Trophoblast cell (in vitro differentiated cells and primary cell): Measurements from ENCODE around the gene TRIP10.
A peak's percentile ranks its signal among the peaks of the same experiment; 100 is the strongest.

Experiments
- DNase-seq, 2 donors: peaks; one replicate each; pipeline ENCODE4 v3.0.0-alpha.2; 2016
- H2AFZ ChIP-seq: 2 replicates; pipeline ENCODE4 v1.6.1; 2013; ENCODE audit warnings: low read length, moderate library complexity, mild to moderate bottlenecking; ENCODE audit not compliant: insufficient read depth, poor library complexity
- H2AK5ac ChIP-seq: 2 replicates; pipeline ENCODE4 v1.6.1; 2013; ENCODE audit warnings: mild to moderate bottlenecking, low read length
- H2BK120ac ChIP-seq: 2 replicates; pipeline ENCODE4 v1.6.1; 2013; ENCODE audit warnings: low read length, mild to moderate bottlenecking, moderate library complexity; ENCODE audit not compliant: insufficient read depth, poor library complexity
- H2BK12ac ChIP-seq: 2 replicates; pipeline ENCODE4 v1.6.1; 2013; ENCODE audit warnings: mild to moderate bottlenecking, low read length, moderate library complexity
- H2BK5ac ChIP-seq: 2 replicates; pipeline ENCODE4 v1.6.1; 2013; ENCODE audit warnings: low read length, low read depth, moderate library complexity, mild to moderate bottlenecking; ENCODE audit not compliant: poor library complexity
- H3K14ac ChIP-seq: 2 replicates; pipeline ENCODE4 v1.6.1; 2013; ENCODE audit warnings: mild to moderate bottlenecking, low read length
- H3K18ac ChIP-seq: 2 replicates; pipeline ENCODE4 v1.6.1; 2013; ENCODE audit warnings: mild to moderate bottlenecking, low read length
- H3K23ac ChIP-seq: 2 replicates; pipeline ENCODE4 v1.6.1; 2013; ENCODE audit warnings: low read length
- H3K27ac ChIP-seq: 2 replicates; pipeline ENCODE4 v1.5.1; 2013; ENCODE audit warnings: low read depth, mild to moderate bottlenecking, inconsistent platforms, low read length, moderate library complexity
- H3K27me3 ChIP-seq: 2 replicates; pipeline ENCODE4 v1.6.1; 2013; ENCODE audit warnings: inconsistent platforms, mild to moderate bottlenecking, low read length, moderate library complexity; ENCODE audit not compliant: insufficient read depth
- H3K36me3 ChIP-seq, 2 experiments: 1 replicate in 1 of 2; 2 replicates in 1 of 2; pipeline ENCODE4 v1.6.1; 2013; ENCODE audit warnings: low read length in 2 of 2, mild to moderate bottlenecking in 2 of 2, moderate library complexity in 1 of 2; ENCODE audit not compliant: insufficient read depth in 2 of 2, control insufficient read depth in 1 of 2
- H3K4ac ChIP-seq: 2 replicates; pipeline ENCODE4 v1.6.1; 2013; ENCODE audit warnings: low read depth, mild to moderate bottlenecking, low read length, moderate library complexity
- H3K4me1 ChIP-seq, 2 experiments: 1 replicate in 1 of 2; 2 replicates in 1 of 2; pipeline ENCODE4 v1.6.1; 2013; ENCODE audit warnings: low read length in 2 of 2, mild to moderate bottlenecking in 2 of 2, moderate library complexity in 1 of 2; ENCODE audit not compliant: insufficient read depth in 2 of 2, control insufficient read depth in 1 of 2
- H3K4me2 ChIP-seq: 2 replicates; pipeline ENCODE4 v1.6.1; 2013; ENCODE audit warnings: inconsistent platforms, mild to moderate bottlenecking, low read length, moderate library complexity
- H3K4me3 ChIP-seq: 2 replicates; pipeline ENCODE4 v1.5.1; 2013; ENCODE audit warnings: mild to moderate bottlenecking, low read depth, low read length, inconsistent platforms
- H3K79me1 ChIP-seq: one replicate; pipeline ENCODE4 v1.6.1; 2013; ENCODE audit warnings: low read length
- H3K79me2 ChIP-seq: 2 replicates; pipeline ENCODE4 v1.6.1; 2013; ENCODE audit warnings: low read length, mild to moderate bottlenecking; ENCODE audit not compliant: control insufficient read depth, insufficient read depth, poor library complexity
- H3K9ac ChIP-seq: 2 replicates; pipeline ENCODE4 v1.6.1; 2013; ENCODE audit warnings: mild to moderate bottlenecking, low read length
- H3K9me3 ChIP-seq: 2 replicates; pipeline ENCODE4 v1.6.1; 2013; ENCODE audit warnings: low read depth, mild to moderate bottlenecking, control low read depth, inconsistent platforms, low read length; ENCODE audit not compliant: insufficient read depth
- H4K12ac ChIP-seq: 2 replicates; pipeline ENCODE4 v1.6.1; 2013; ENCODE audit warnings: low read depth, mild to moderate bottlenecking, low read length, moderate library complexity
- H4K8ac ChIP-seq: 2 replicates; pipeline ENCODE4 v1.6.1; 2013; ENCODE audit warnings: low read depth, mild to moderate bottlenecking, low read length, moderate library complexity
- H4K91ac ChIP-seq: one replicate; pipeline ENCODE4 v1.6.1; 2013; ENCODE audit warnings: low read depth, mild to moderate bottlenecking, low read length, moderate library complexity
- WGBS: extraction: QIAGEN DNeasy Blood & Tissue Kit; methylation state at CpG from one replicate; pipeline ENCODE4 v1.1.7; 2013; ENCODE audit warnings: missing lambda C conversion rate; ENCODE audit not compliant: insufficient read length, insufficient coverage; ENCODE audit errors: extremely low coverage; 5-methylcytosine and 5-hydroxymethylcytosine counted together

Gene TRIP10

DNA sequence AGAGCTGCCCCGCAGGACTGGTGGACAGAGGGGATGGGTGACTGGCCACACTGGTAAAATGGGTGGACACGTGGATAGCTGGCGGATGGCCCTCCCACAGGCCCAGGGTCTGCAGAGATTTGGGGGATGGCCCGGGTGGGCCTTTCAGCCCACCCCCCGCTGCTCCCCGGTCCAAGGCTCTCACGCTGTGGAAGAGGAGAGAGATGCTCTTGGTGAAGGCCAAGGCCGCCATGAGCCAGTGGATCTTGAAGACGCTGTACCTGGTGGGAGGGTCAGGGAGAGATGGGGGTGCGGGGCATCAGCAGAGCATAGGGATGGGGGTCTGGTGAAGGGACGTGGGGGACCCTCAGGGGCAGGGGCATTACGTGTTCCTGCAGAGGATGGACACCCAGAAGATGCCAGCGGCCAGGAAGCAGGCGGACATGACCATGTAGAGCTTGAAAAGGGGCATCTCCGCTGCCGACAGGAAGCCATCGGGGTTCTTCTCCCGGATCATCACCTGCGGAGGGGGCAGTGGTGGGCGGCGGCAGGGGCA lies 6.6 kb upstream of the TRIP10 start:
- Histone ChIP-seq H3K27ac (no peak overlapping the region), H3K79me2 (peaks cover 2% of the 10 kb centered on the region), H3K27me3 (no peaks in the 10 kb centered on the region), H4K12ac (no peak overlapping the region), H3K36me3 (peaks cover 24 to 31% of the 10 kb centered on the region in 2 experiments), H3K14ac (no peak overlapping the region), H4K91ac (no peak overlapping the region), H3K4me1 (peaks cover 8 to 11% of the 10 kb centered on the region in 2 experiments), H2BK5ac (no peak overlapping the region), H4K8ac (no peak overlapping the region), H3K9ac (no peak overlapping the region), H2AFZ (no peak overlapping the region), H3K79me1 (peaks cover 7% of the 10 kb centered on the region), H3K4ac (no peak overlapping the region), H2BK120ac (no peak overlapping the region), H3K9me3 (peaks cover 3% of the 10 kb centered on the region), H3K4me2 (no peak overlapping the region), H3K23ac (no peak overlapping the region), H2AK5ac (no peak overlapping the region), H2BK12ac (no peak overlapping the region), H3K18ac (no peak overlapping the region), H3K4me3 (peak overlapping the region; percentile 43)
- DNase-seq, result no peak
- no CpG with 5 or more reads among the region's 21 CpGs for WGBS

DNA sequence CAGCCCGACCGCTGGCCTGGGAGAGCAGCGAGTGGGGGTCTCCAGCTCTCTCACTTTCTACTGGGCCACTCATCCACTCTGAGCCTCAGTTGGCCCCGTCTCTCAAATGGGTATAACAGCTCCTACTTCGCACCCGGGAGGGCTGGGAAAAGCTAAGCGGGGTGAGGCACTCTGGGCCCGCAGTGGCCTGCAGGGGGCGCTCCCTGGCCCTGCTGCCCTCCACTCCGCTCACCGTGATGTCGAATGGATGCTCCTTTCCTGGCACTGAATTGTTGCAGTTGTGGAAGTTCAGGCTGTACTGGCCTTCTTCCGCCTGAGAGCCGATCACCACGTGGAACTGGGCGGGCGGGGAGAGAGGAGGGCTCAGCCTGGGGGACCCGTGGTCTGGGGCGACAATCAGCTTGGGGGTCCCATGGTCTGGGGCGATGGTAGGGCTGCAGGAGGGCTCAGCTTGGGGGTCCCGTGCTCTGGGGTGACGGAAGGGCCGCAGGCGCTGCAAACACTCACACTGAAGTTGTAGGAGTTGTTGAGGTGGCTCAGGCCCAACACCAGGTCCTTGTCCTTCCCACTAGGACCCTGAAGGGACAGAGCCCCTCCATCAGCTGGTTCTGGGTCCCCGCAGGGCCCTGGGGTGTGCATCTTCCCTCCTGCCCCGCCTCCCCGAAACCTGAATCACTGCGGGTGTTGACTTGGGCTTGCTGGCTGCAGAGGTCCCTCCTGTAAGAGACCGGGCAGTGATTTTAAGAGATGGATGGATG lies 6.0 kb upstream of the TRIP10 start:
- no peak overlapping the region for H2AFZ ChIP-seq
- H2AK5ac ChIP-seq, result no peak overlapping the region
- no peak overlapping the region for H4K12ac ChIP-seq
- H3K27me3 ChIP-seq, result no peaks in the 10 kb centered on the region
- peaks cover 2% of the 10 kb centered on the region for H3K79me2 ChIP-seq
- H3K4me2 ChIP-seq, result no peak overlapping the region
- H3K9ac ChIP-seq, result no peak overlapping the region
- H2BK120ac ChIP-seq, result no peak overlapping the region
- H3K9me3 ChIP-seq, result peaks cover 2% of the 10 kb centered on the region
- no peak overlapping the region for H4K91ac ChIP-seq
- no peak overlapping the region for H2BK5ac ChIP-seq
- no peak overlapping the region for H2BK12ac ChIP-seq
- H4K8ac ChIP-seq, result no peak overlapping the region
- H3K4ac ChIP-seq, result no peak overlapping the region
- H3K36me3 ChIP-seq, result peaks cover 24 to 31% of the 10 kb centered on the region in 2 experiments
- H3K14ac ChIP-seq, result no peak overlapping the region
- no peak overlapping the region for H3K27ac ChIP-seq
- H3K79me1 ChIP-seq, result peaks cover 14% of the 10 kb centered on the region
- no peak overlapping the region for H3K23ac ChIP-seq
- no peak overlapping the region for H3K4me3 ChIP-seq
- H3K4me1 ChIP-seq, result peaks cover 14 to 17% of the 10 kb centered on the region in 2 experiments
- WGBS, result no CpG with 5 or more reads among the region's 29 CpGs
- DNase-seq, result no peak
- H3K18ac ChIP-seq, result no peak overlapping the region

DNA sequence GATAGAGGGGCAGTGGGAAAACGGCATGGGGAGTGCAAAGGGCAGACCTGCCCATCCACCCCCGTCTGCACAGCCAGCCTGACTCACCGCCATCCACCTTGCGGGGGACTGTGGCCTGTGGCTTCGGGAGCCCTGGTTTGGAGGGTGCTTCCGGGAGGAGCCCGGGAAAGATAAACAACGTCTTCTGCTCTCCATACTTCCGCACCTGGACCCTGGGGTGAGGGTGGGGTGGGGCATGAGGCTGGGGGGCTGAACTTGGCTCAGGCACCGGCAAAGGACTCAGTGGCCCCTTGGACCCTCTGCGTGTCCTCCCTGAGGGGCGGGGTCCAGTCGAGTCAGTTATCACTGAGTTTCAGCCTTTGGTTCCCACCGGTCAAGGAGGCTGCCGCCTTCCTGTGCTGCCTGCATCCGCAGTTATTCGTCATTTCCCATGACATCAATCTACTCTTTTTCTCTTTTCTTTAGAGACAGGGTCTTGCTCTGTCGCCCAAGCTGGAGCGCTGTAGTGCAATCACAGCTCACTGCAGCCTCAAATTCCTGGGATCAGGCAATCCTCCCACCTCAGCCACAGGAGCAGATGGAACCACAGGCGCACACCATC lies 5.3 kb upstream of the TRIP10 start:
- H3K79me2 ChIP-seq, result peaks cover 3% of the 10 kb centered on the region
- no CpG with 5 or more reads among the region's 20 CpGs for WGBS

DNA sequence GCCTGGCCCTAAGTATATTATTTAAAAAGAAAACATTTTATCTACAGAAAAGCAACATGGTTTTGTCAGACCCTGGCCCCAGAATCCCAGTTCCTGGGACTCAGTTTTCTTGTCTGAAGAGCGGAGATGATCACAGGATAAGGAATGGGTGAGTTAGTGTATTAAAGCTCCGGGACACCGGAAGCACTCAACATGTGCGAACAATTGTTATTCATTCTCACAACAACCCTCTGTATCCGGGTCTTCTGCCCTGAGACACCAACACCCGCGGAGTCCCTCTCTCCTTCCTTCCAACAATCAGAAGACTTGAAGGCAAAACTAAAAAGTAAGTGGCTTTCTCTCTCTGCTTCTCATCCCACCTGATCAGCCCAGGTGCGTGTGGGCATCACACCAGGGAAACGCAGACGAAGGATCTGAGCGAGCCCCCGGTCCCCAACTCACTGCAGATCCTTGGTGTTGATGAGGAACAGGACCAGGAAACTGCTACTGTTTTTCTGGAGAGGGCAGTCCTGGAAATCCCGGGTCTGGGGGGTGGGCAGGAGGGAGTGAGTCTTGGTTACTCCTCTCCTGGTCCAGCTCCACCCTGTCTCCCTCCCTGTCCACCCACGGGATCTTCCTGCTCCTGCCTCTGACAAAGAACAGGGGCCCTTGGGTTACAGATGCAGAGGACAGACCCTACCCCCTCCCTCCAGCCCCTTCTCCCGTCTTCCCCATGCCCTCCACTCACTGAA lies 4.1 kb upstream of the TRIP10 start:
- H2BK120ac ChIP-seq, result no peak overlapping the region
- H3K27me3 ChIP-seq, result no peaks in the 10 kb centered on the region
- H3K9me3 ChIP-seq, result peaks cover 2% of the 10 kb centered on the region

More for the DNA sequence above, 5.3 kb upstream of the TRIP10 start:
- Histone ChIP-seq H3K79me1 (peaks cover 20% of the 10 kb centered on the region), H4K8ac (no peak overlapping the region), H3K18ac (no peak overlapping the region), H3K4ac (no peak overlapping the region), H2AFZ (no peak overlapping the region), H3K4me2 (no peak overlapping the region), H3K27ac (no peak overlapping the region), H3K9me3 (peaks cover 2% of the 10 kb centered on the region), H2BK12ac (no peak overlapping the region), H3K4me3 (no peak overlapping the region), H4K91ac (no peak overlapping the region), H3K9ac (no peak overlapping the region), H2BK5ac (no peak overlapping the region), H4K12ac (no peak overlapping the region), H3K27me3 (no peaks in the 10 kb centered on the region), H3K36me3 (peaks cover 24 to 31% of the 10 kb centered on the region in 2 experiments), H3K14ac (no peak overlapping the region), H2BK120ac (no peak overlapping the region), H2AK5ac (no peak overlapping the region), H3K4me1 (peaks cover 20 to 24% of the 10 kb centered on the region in 2 experiments), H3K23ac (no peak overlapping the region)
- DNase-seq, result no peak

More for the DNA sequence above, 4.1 kb upstream of the TRIP10 start:
- H3K4me1 ChIP-seq, result peaks cover 21 to 24% of the 10 kb centered on the region in 2 experiments
- no peak overlapping the region for H3K27ac ChIP-seq
- H3K18ac ChIP-seq, result no peak overlapping the region
- peaks cover 12% of the 10 kb centered on the region for H3K79me2 ChIP-seq
- H3K4me2 ChIP-seq, result no peak overlapping the region
- no peak overlapping the region for H2AFZ ChIP-seq
- no peak overlapping the region for H3K4ac ChIP-seq
- H3K36me3 ChIP-seq, result peaks cover 24 to 26% of the 10 kb centered on the region in 2 experiments
- no peak overlapping the region for H2BK12ac ChIP-seq
- H4K8ac ChIP-seq, result no peak overlapping the region
- H3K4me3 ChIP-seq, result no peak overlapping the region
- no peak overlapping the region for H2AK5ac ChIP-seq
- H3K14ac ChIP-seq, result no peak overlapping the region
- H3K9ac ChIP-seq, result no peak overlapping the region
- no peak overlapping the region for H2BK5ac ChIP-seq
- no CpG with 5 or more reads among the region's 15 CpGs for WGBS
- H4K12ac ChIP-seq, result no peak overlapping the region
- no peak overlapping the region for H3K23ac ChIP-seq
- DNase-seq, result no peak
- peaks cover 29% of the 10 kb centered on the region for H3K79me1 ChIP-seq
- H4K91ac ChIP-seq, result peak overlapping the region; percentile 40
